Measurements from ENCODE around the gene PCP4. TPM values are rescaled to one million over a fixed set of nuclear protein-coding genes. Genes with fewer than 3 reads are reported as not detected.

Gene PCP4
- total and polyA plus RNA-seq, 9 donors, result 0.25 to 4.7 (median 3.2) TPM; not detected in 3

- WGBS, 3 donors, result 85 to 92% (median 88%) methylated on average over 10 of the region's 10 CpGs
Measured at GRCh38 chr21:39866093-39866492, 1.1 kb upstream of the PCP4 start.

GRCh38 chr21:39869141-39869818 lies 2.0 kb downstream of the PCP4 start:
- H3K27me3 ChIP-seq, result no peaks in the 10 kb centered on the region
- no peaks in the 10 kb centered on the region for H3K9me3 ChIP-seq
- intact Hi-C loops (cut with DNase I), result loop anchor here in 1 of 4 donors (5.0 kb wide), 1 partner anchor 253 kb away; no protein-coding TSS in a partner anchor
- H3K27ac ChIP-seq, result no peak overlapping the region
- H3K36me3 ChIP-seq, result no peaks in the 10 kb centered on the region
- TF ChIP-seq CTCF (IDR thresholded peaks at IDR 0.05) (no peak), POLR2A (IDR thresholded peaks at IDR 0.05) (no peak), EP300 (IDR thresholded peaks at IDR 0.05) (no peak)
- WGBS, 3 donors, result 80 to 90% (median 82%) methylated on average over 11 of the region's 11 CpGs
- DNase-seq, result no peak
- no peak overlapping the region for H3K4me3 ChIP-seq
- H3K4me1 ChIP-seq (ENCODE audit: insufficient read depth), result no peaks in the 10 kb centered on the region

More at GRCh38 chr21:39866093-39866492, 1.1 kb upstream of the PCP4 start:
- no peak for DNase-seq
- Histone ChIP-seq H3K27ac (no peak overlapping the region), H3K36me3 (no peaks in the 10 kb centered on the region), H3K4me1 (ENCODE audit: insufficient read depth) (no peaks in the 10 kb centered on the region), H3K27me3 (no peaks in the 10 kb centered on the region), H3K4me3 (no peak overlapping the region), H3K9me3 (no peaks in the 10 kb centered on the region)
- TF ChIP-seq EP300 (IDR thresholded peaks at IDR 0.05), result no peak
- TF ChIP-seq POLR2A (IDR thresholded peaks at IDR 0.05), result no peak
- no peak for TF ChIP-seq CTCF (IDR thresholded peaks at IDR 0.05)
- intact Hi-C loops (cut with DNase I), result loop anchor here in 1 of 4 donors (5.0 kb wide), 1 partner anchor 256 kb away; no protein-coding TSS in a partner anchor

GRCh38 chr21:39873687-39874086 lies 6.4 kb downstream of the PCP4 start:
- DNase-seq, result no peak
- intact Hi-C loops (cut with DNase I), result no loop called here
- no peaks in the 10 kb centered on the region for H3K36me3 ChIP-seq
- no peak overlapping the region for H3K4me3 ChIP-seq
- no peaks in the 10 kb centered on the region for H3K27me3 ChIP-seq
- TF ChIP-seq EP300 (IDR thresholded peaks at IDR 0.05) (no peak), CTCF (IDR thresholded peaks at IDR 0.05) (no peak), POLR2A (IDR thresholded peaks at IDR 0.05) (no peak)
- WGBS, 3 donors, result 94% methylated on average over 1 of the region's 1 CpG
- no peaks in the 10 kb centered on the region for H3K9me3 ChIP-seq
- no peaks in the 10 kb centered on the region for H3K4me1 ChIP-seq (ENCODE audit: insufficient read depth)
- H3K27ac ChIP-seq, result no peak overlapping the region

GRCh38 chr21:39874206-39874605 lies 7.0 kb downstream of the PCP4 start:
- no peak overlapping the region for H3K27ac ChIP-seq
- intact Hi-C loops (cut with DNase I), result no loop called here

More at GRCh38 chr21:39874206-39874605, 7.0 kb downstream of the PCP4 start:
- TF ChIP-seq EP300 (IDR thresholded peaks at IDR 0.05) (no peak), POLR2A (IDR thresholded peaks at IDR 0.05) (no peak), CTCF (IDR thresholded peaks at IDR 0.05) (no peak)
- no peak for DNase-seq
- Histone ChIP-seq H3K27me3 (no peaks in the 10 kb centered on the region), H3K9me3 (no peaks in the 10 kb centered on the region), H3K4me1 (ENCODE audit: insufficient read depth) (no peaks in the 10 kb centered on the region), H3K4me3 (no peak overlapping the region), H3K36me3 (no peaks in the 10 kb centered on the region)
- 68 to 71% (median 68%) methylated on average over 8 of the region's 8 CpGs for WGBS, 3 donors
